ENCODE results near the gene NF1.

- TF ChIP-seq CTCF (IDR thresholded peaks at IDR 0.05 in 8 of 11, conservative IDR thresholded peaks at IDR 0.05 in 3 of 11) (no peak), POLR2A (IDR thresholded peaks at IDR 0.05) (no peak), POLR2AphosphoS5 (IDR thresholded peaks at IDR 0.05) (no peak)
Measured at GRCh38 chr17:31048780-31049179, 46.0 kb upstream of the NF1 start.
